ELR (cell line): ENCODE data around the gene USHBP1.

Experiments
- DNase-seq: peaks from one replicate; pipeline ENCODE4 v3.0.0-alpha.2; 2015; ENCODE audit warnings: low read depth

Gene USHBP1, protein sequence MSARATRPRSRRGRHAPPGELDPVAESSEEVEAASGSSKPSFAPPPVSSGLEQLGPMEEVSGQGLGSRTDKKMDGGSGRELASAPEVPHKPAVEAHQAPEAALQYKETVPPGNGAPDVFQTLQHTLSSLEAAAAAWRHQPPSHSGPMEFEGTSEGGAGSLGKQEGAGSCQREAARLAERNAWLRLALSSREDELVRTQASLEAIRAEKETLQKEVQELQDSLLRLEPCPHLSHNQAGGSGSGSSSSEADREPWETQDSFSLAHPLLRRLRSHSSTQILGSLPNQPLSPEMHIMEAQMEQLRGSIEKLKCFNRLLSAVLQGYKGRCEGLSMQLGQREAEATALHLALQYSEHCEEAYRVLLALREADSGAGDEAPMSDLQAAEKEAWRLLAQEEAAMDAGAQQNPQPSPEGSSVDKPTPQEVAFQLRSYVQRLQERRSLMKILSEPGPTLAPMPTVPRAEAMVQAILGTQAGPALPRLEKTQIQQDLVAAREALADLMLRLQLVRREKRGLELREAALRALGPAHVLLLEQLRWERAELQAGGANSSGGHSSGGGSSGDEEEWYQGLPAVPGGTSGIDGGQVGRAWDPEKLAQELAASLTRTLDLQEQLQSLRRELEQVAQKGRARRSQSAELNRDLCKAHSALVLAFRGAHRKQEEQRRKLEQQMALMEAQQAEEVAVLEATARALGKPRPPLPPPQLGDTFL

GRCh38 chr19:17264641-17264979 is at the start of gene USHBP1:
USHBP1 (minus strand) TSS chr19:17264745; CDS start chr19:17264299, 446 bp downstream.
- DNase-seq, result no peak

- DNase-seq, result no peak
Measured at GRCh38 chr19:17314007-17314593, 49.6 kb upstream of the USHBP1 start.

DNA sequence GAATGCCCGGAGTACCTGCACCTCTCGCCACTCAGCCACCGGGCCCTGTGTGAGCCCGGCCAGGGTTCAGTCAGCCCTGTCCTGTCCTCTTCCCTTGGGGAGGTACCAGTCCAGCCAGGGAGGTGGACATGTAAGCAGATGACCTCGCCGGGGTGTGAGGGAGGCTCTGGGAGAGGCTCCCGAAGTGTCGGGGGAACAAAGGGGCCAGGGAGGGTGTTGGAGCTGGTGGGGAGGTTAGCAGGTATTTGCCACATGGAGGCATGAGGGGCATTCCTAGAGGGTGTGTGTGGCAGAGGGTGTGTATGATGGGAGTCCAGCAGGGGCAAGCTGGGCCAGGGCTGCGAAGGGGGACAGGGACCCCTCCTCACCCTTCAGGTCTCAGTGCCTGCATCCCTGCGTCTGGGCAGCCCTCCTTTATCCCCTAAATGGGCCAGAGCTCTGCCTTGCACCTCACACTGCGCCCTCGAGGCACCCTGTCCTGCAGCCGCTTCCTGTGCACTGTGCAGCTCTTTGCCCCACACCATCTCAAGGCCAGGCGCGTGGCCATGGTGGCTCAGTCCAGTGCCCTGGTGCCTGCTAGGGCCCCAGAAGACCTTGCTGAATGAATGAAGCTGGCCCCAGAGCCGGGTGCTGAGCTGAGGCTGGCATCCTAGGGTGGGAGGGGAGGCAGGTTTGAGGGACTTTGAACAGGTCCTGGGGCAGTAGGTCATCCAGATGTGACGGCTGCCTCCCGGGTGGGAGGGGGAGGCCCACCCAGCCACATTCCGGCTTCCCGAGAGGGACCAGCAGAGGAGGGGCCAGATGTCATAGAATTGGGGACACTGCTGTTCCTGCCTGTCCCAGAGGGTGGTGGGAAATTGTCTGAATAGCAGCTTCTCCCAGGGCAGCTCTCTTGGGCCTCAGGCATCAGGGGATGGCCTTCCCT is 47.9 kb upstream of the USHBP1 start:
- DNase-seq, result no peak

GRCh38 chr19:17311455-17312188 is 47.1 kb upstream of the USHBP1 start:
- DNase-seq, result peak; percentile 88

- no peak for DNase-seq
Measured at GRCh38 chr19:17309965-17310461, 45.5 kb upstream of the USHBP1 start.

GRCh38 chr19:17309198-17309964 is 44.8 kb upstream of the USHBP1 start, which contains the start of gene DDA1:
DDA1 (plus strand) TSS chr19:17309563; CDS start chr19:17309655, 92 bp downstream.
- DNase-seq, result peak; percentile 100

DNA sequence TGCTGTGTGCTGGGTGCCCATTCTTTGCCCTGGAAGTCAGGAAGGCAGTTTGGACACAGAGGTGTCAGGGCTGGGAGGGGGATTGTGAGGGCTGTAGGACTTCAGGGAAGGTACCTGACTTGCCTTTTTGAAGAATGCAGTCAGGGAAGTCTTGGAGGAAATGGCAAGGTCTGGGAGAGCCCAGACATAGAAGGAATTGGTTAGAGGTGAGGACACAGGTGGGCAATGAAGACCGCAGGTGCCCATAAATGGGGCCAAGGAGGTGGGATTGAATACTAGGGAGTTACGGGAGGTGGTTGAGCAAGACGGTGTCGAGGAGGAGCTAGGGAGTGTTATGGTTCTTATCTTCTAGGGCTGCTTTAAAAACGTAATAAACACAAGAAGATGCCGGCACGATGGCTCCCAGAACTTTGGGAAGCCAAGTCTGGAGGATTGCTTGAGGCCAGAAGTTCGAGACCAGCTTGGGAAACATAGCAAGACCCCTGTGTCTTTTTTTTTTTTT is 43.4 kb upstream of the USHBP1 start:
- no peak for DNase-seq

DNA sequence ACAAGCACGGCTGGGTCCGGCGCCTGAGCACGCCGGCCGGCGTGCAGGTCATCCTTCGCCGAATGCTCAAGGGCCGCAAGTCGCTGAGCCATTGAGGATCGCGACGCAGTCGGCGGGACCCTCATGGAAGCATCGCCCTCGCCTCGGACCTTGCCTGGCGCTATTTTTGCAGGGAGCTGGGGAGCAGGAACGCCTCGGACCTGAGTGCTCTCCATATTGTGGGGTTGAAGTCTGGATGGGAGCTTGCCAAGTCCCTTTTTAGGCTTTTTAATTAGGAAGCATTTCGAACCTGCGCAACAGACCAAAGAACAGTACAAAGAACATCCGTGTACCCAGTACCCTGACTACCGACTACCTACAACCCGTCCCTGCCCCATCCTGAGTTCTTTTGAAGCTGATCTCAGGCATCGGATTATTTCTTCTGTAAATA is 41.8 kb upstream of the USHBP1 start:
- no peak for DNase-seq

GRCh38 chr19:17305517-17306284 is 41.2 kb upstream of the USHBP1 start, which contains the start of gene MRPL34:
MRPL34 (plus strand) TSS chr19:17305872; CDS start chr19:17305893, 21 bp downstream.
- DNase-seq, result peak; percentile 99

- DNase-seq, result no peak
Measured at GRCh38 chr19:17305216-17305516, 40.6 kb upstream of the USHBP1 start.

- no peak for DNase-seq
Measured at GRCh38 chr19:17304386-17305215, 40.1 kb upstream of the USHBP1 start.

DNA sequence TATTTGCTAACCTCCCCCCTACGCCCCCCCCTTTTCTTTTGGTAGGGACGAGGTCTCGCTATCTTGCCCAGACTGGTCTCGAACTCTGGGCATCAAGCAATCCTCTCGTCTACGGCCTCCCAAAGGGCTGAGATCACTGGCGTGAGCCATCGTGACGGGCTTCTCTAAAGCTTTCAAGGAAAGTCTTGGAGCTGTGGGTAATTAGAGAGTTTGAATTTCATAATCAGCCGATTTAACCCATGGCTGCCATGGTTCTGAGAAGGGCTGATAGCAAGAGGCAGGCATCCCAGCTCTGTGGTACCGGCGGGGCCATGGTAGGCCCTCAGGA is 39.4 kb upstream of the USHBP1 start:
- DNase-seq, result no peak

GRCh38 chr19:17303167-17303939 is 38.8 kb upstream of the USHBP1 start, which contains the start of gene ABHD8:
ABHD8 (minus strand) TSS chr19:17303425; CDS start chr19:17301616, 1,809 bp downstream.
- DNase-seq, result peak; percentile 98

GRCh38 chr19:17302391-17303166 is 38.0 kb upstream of the USHBP1 start:
- DNase-seq, result no peak

DNA sequence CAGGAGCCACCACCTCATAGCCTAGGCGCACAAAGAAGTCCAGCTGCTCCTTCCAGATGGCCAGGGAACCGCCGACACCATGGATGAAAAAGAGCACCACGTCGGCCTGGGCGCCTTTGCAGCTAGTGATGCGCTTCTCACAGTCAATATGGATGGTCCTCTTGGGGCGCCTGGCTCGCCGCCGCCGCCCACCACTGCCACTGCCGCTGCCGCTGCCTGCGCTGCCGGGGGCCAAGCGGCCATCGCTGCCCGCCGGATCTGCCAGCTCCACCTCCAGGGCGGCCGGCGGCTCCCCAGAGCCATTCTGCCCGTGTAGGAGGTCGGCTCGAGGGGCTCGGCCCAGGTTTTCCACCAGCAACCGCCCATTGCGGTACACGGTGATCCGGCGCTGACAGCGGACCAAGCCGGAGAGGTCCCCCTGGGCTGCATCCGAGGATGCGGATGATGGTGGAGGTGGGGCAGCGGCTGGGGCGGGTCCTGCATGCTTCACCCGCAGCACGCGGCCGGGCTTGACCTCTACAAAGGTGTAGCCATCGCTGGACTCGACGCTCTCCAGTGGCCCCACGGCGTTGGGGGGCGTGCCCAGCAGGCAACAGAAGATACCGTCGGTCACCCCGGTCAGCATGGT is 36.6 kb upstream of the USHBP1 start:
- no peak for DNase-seq

DNA sequence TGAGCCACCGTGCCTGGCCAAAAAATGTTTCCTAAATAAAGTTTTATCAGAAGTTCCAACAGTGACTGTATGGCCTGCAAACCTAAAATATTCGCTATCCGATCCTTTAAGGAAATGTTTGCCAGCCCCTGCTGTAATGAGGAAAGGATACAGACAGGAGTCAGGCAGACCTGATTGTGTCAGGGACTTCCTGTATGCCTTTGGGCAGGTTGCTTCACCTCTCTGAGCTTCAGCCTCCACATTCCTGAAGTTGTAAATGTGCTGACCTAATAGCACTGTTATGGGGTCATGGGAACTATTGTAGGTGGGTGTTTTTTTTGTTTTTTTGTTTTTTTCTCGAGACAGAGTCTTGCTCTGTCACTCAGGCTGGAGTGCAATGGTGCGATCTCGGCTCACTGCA is 32.4 kb upstream of the USHBP1 start:
- peak; percentile 49 for DNase-seq
